ENCODE data around the gene MRPL51.
"Not testable (repeated sequence)": the region's sequence is repeated elsewhere in the genome, so short reads cannot be mapped to it uniquely, and the experiment has no call there.

MRPL51 gene

DNA sequence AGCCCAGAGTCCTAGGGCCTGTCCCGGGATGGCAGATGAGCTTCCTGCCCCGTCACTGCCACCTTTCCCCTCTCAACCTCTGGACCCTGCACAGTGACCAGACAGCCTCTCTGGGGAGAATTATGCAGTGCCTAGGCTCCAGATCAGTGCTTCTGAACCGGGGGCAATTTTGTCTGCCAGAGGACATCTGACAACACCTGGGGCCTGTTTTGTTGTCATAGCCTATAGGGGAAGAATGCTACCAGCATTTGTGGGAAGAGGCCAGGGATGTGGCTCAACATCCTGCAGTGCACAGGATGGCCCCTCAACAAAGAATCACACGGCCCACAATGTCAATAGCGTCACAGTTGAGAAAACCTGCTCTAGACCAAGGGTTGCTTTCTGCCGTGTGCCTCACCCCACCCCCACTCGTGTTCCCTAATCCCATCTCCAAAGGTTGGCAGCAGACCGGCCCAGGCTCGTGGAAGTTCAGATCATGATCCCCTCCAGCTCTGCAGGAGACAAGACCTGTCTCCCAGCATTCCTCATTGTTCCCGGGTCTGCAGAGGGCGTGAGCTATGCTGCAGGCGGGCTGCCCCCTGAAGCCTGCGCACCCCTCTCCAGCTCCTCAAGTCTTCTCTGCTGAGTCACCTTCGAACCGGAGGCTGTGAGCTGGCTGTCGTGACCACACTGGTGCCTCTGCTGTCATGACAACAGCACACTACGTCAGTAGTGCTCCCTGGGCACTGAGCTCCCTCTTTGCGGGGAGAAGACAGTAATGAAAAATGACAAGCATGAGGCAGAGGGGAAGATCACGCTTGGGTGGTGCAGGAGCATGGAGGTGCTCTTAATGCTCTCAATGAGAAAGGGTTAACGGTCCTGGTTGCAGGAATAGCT lies 39.2 kb upstream of the MRPL51 start:
- DNase-seq (ENCODE audit: low read depth), result peak; percentile 83

DNA sequence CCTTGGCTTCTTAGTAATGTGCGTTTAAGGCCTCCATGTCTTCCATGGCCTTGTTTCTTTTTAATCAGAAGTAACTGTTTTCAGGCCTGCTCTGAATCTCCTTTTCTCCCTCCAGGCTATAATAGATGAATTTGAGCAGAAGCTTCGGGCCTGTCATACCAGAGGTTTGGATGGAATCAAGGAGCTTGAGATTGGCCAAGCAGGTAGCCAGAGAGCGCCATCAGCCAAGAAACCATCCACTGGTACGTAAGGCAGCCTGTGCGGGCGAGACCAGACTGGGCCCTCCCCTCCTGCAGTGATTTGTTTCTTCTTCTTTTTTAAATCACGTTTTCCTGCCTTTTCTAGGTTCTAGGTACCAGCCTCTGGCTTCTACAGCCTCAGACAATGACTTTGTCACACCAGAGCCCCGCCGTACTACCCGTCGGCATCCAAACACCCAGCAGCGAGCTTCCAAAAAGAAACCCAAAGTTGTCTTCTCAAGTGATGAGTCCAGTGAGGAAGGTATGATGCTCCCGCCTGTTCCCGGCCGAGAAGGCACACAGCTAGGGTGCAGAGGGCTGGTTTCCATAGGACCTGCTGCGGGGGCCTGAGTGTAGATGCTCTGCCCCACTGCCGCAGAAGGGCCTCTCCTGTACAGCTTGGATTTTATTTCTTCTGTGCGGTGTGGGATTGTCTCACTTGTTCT lies 37.7 kb upstream of the MRPL51 start:
- no peak for DNase-seq (ENCODE audit: low read depth)

DNA sequence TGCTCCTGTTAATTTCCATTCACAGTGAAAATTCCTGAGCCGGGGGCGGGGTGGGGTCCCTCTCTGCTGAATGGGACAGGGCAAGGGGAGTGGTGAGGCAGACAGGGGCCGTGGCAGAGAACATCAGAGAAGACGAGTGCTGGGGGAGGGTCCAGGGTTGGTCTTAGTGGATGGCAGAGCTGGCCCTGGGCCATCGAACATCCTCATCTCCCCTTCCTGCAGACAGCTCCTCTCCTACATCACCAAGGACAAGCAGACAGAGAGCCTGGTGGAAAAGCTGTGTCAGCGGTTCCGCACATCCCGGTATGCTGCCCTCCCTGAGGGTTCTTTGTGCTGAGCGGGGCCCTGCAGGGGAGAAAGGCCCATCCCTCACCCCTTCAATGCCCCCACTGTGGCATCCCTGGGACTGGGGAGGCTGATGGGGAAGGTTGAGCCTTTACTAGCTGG lies 36.3 kb upstream of the MRPL51 start:
- no peak for DNase-seq (ENCODE audit: low read depth)

DNA sequence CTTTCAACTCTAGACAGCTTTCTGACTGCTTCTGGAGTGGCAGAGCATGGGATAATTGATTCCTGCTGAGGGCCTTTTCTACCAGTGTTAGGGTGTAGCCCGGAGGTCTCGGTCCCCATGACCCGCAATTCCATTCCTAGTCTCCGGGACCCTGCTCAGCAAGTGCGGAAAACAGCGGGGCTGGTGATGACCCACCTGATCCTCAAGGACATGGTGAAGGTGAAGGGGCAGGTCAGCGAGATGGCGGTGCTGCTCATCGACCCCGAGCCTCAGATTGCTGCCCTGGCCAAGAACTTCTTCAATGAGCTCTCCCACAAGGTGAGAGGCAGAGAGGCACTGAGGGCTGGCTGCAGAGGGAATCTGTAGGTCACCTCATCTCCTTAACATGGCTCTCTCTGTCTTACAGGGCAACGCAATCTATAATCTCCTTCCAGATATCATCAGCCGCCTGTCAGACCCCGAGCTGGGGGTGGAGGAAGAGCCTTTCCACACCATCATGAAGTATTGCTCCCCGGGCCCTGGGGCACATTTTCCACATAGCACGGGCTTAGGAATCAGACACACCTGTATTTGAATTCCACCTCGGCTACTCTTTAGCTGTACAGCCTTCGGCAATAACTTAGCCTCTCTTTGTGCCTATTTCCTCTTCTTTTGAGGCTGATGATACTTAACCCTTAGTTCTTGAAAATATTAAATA lies 35.6 kb upstream of the MRPL51 start:
- no peak for DNase-seq (ENCODE audit: low read depth)

DNA sequence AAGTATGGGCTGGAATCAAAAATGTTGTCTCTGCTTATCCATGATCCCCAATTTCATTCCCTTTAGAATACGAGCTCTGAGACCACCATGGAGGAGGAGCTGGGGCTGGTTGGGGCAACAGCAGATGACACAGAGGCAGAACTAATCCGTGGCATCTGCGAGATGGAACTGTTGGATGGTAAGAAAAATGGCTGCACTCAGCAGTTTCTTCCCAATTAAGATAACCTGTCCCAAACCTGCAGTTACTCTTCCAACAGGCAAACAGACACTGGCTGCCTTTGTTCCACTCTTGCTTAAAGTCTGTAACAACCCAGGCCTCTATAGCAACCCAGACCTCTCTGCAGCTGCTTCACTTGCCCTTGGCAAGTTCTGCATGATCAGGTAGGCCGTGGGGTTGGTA lies 34.6 kb upstream of the MRPL51 start:
- DNase-seq (ENCODE audit: low read depth), result no peak

DNA sequence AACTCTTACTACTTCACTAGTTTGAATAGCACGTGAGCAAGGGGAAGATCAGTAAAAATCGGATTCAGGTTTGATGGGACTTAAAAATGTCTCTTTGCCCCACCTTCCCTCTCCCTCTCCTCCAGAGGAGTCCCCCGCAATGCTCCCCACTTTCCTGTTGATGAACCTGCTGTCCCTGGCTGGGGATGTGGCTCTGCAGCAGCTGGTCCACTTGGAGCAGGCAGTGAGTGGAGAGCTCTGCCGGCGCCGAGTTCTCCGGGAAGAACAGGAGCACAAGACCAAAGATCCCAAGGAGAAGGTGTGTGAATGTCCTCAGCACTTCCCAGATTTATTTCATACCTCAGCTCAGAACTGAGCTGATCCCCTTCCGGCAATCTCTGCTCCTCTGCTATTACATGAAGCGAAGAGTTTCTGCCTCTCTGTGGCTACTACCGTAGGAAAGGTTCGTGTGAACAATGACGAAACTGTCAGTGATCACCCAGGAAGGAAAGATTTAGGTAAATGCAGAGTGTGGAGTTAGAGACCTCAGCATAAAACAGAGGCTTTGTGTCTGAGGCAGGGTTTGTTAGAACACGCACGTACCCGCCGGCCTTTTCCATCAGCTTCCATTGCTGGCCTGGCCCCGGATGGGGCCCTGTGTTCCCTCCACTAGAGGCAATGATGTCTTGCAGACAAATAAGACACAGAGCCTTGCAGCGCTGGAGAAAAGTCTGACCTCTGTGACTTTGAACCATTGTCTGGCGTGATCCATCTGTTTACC lies 33.9 kb upstream of the MRPL51 start:
- DNase-seq (ENCODE audit: low read depth), result no peak

DNA sequence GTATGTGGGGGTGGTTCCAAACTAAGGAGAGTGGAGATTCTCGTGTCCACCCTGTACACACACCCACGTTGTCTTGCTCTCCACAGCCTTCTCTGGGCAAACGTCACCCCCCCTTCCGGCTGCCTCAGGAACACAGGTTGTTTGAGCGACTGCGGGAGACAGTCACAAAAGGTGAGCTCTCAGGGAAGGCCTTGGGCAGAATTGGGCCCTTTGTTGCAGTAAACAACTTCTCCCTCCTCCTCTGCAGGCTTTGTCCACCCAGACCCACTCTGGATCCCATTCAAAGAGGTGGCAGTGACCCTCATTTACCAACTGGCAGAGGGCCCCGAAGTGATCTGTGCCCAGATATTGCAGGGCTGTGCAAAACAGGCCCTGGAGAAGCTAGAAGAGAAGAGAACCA lies 33.1 kb upstream of the MRPL51 start:
- no peak for DNase-seq (ENCODE audit: low read depth)

DNA sequence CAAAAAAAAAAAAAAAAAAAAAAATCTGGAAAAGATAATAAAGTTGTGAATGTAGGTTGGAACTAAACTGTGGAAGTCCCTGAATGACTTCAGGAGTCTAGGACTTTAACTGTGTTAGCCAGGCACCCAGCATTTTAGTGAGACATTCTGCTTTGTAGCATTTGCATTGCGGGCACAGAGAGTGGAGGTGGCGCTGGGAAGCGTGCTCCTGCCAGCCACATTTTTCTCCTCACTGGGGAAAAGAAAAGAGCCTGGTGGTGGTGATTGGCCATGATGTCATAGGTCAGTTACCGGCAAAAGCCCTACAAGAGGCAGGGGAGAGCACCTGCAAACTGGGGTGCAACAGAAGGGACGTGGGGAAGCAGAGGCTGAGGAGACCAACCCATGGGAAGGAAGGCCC lies 31.6 kb upstream of the MRPL51 start:
- DNase-seq (ENCODE audit: low read depth), result no peak

DNA sequence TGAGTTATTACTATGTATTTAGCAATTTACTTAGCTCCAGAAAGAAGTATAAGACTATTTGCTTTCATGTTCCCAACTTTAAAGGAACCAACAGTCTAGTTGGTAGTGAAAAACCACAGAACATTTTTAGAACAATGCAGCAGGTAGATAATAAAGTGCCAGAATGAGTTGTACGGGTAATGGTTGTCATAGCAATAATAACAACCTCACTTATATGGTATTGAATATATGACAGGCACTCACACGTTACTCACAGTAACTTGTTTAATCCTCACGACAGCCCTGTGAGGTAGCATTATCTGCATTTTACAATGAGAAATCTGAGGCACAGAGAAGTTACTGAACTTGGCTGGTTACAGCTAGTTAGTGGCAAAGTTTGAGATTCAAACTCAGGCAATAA lies 30.6 kb upstream of the MRPL51 start:
- DNase-seq (ENCODE audit: low read depth), result no peak

DNA sequence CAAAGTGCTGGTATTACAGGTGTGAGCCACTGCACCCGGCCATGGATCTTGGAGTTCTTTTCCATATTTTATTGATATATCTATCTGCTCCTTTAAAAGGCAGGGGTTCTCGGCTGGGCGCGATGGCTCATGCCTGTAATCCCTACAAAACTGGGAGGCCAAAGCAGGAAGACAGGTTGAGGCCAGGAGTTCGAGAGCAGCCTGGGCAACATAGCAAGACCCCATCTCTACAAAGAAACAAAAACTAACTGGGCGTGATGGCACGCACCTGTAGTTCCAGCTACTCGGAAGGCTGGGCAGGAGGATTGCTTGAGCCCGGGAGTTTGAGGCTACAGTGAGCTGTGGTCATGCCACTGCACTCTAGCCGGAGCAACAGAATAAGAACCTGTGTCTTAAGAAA lies 29.1 kb upstream of the MRPL51 start:
- DNase-seq (ENCODE audit: low read depth), result no peak

DNA sequence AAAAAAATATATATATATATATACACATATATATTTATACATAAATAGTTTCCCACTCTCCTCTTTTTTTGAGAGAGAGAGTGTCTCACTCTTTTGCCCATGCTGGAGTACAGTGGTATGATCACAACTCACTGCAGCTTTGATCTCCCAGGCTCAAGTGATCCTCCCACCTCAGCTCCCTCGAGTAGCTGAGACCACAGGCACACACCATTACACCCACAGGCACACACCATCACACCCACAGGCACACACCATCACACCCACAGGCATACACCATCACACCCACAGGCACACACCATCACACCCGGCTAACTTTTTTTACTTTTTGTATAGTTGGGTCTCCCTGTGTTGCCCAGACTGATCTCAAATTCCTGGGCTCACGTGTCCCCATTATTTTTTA lies 27.1 kb upstream of the MRPL51 start:
- DNase-seq (ENCODE audit: low read depth), result no peak

DNA sequence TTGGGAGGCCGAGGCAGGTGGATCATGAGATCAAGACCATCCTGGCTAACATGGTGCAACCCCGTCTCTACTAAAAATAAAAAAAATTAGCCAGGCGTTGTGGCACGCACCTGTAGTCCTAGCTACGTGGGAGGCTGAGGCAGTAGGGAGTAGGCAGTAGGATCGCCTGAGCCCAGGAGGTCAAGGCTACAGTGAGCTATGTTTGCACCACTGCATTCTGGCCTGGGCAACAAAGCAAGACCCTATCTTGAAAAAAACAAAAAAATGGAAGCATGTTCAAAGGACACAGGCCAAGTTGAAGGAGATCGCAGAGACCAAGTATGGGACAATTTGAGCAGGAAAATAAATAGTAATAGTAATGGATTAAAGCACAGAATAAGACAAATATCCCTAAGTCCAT lies 15.0 kb upstream of the MRPL51 start:
- DNase-seq (ENCODE audit: low read depth), result no peak

DNA sequence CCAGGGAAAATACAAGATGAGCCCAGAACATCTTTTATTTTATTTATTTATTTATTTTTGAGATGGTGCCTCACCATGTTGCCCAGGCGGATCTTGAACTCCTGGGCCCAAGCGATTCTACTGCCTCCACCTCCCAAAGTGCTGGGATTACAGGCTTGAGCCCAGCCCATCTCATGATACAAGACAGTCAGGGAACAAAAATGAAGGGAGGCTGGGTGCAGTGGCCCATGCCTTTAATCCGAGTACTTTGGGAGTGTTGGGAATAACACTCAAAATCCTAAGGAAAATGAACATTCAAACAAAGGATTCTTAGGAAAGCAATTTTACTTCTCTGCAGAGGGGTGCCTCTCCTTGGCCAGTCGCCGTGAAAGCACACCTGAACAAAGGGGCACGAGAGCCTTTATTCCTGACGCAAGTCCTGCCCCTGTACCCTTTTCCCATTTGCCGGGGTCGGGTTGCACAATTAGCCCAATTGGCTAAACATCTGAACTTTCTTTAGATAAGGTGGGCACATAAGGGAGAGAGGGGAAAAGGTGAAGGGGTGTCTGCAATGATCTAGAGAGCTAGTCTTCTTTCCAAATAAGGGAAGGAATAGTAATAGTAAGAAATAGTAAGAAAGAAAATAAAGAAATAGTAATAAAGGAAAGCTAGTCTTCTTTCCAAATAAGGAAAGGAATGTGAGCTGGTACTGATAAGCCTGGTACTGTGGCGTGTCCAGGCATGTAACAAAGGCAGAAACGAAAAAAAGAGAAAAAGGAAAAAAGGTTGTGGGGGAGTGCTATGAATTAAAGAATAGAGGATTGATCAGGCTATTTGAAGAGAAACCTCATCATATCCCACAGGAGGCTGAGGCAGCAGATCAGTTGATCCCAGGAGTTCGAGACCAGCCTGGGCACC lies 14.3 kb upstream of the MRPL51 start:
- DNase-seq (ENCODE audit: low read depth), result no peak

DNA sequence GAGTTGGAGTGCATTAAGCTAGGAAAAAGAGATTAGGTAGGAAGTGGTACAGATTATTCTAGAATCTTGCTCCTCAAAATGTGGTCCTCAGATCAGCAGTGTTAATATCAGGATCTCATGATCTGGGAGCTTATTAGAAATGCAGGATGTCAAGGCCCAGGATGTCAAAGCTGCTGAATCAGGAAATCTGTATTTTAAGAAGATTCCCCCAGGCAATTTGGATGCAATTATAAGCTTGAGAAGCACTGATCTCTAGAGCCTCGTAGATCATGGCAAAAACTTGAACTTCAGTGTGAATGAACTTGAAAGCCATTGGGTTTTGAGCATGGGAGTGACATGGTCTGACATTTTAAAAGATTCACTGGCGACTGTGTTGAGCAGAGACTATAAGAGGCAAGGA lies 7.4 kb upstream of the MRPL51 start:
- no peak for DNase-seq (ENCODE audit: low read depth)

DNA sequence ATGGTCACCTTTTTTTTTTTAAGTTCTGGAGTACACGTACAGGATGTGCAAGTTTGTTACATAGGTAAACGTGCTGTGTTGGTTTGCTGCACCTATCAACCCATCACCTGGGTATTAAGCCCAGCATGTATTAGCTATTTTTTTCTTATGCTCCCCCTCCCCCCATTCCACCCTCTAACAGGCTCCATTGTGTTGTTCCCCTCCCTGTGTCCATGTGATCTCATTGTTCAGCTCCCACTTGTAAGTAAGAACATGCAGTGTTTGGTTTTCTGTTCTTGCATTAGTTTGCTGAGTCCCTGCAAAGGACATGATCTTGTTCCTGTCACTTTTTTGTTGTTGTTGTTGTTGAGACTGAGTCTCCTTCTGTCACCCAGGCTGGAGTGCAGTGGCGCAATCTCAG lies 4.2 kb upstream of the MRPL51 start:
- DNase-seq (ENCODE audit: low read depth), result not testable (repeated sequence)

DNA sequence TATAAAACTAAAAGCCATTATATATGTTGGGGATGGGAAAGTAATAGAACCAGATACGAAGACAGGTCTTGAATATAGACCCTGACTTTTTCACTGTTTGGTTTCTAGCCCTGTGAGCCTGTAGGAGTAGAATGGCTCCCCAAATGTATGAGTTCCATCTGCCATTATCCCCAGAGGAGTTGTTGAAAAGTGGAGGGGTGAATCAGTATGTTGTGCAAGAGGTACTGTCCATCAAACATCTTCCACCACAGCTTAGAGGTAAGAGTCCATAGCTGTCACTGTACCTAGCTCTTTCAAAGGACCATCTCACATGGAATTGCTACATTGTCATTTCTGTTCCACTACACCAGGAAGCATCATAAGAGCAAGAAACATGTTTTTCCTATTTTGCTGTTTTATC lies 1.9 kb upstream of the MRPL51 start:
- DNase-seq (ENCODE audit: low read depth), result no peak

DNA sequence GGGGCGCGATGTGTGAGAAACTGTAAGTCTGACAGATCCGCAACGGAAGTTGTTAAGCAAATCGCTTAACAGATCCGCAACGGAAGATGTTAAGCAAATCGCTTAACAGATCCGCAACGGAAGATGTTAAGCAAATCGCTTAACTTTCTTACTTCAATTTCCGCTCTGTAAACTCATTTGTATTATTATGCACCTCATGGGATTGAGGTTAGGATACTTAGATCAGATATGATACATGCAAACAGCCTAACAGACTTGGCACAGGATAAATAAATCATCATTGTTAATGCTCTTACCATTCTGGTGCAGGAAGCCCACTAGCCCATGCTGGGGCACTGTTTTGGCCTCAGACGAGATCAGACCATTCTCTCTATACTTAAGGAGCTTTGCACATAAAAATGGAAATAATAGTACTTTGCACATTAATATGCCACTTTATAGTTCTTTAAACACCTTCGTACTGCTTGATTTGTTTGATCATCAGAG lies 1.2 kb upstream of the MRPL51 start:
- no peak for DNase-seq (ENCODE audit: low read depth)

DNA sequence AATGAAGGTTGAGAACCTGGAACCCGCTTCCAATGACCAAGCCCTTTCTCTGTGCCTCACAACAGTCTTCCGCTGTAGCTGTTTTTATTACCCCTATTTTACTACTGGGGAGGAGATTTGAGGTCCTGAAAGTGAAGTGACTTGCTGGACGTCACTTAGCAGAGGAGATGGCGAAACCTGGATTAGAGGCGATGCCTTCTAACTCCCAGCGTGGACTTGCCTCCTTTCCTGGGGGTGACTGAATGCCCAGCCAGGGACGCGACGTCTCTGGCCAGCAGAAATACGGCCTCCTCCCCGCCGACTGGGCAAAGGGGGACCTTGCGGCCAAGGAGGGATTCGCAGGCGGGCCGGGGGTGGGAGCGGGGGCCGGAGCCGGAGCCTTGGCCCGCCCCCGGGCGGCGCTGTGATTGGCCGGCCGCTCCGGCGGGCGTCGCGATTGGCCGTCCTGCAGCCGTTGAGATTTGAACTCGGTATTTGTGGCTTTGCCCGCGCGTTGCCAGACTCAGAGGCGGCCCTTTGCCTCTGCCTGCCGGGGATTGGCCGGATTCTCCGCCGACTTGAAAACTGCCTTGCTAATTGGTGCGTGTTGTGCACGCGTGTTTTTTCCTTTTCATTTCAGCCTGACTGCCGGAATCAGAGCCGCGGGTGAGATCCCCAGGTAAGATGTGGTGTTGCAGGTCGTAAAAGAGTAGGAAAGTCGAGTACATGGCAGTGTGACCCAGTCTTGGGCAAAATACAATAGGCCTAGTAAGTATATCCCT lies 615 bp upstream of the MRPL51 start, which contains the start of gene NCAPD2:
NCAPD2 (plus strand) TSS at position 606 of the 761 bp plus-strand sequence. CDS start 997 bp downstream, outside the sequence.
- peak; percentile 92 for DNase-seq (ENCODE audit: low read depth)

DNA sequence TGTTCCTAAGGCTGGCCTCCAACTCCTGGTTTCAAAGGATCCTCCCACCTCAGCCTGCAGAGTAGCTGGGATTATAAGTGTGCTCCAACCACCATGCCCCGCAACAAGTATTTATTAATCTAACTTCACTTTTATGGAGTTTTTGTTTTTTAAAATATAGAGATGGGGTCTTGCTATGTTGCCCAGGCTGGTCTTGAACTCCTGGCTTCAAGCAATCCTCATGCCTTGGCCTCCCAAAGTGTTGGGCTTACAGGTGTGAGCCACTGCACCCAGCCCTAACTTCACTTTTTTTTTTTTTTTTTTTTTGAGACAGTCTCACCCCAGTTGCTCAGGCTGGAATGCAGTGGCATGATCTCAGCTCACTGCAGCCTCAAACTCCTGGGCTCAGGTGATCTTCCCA lies 2.4 kb downstream of the MRPL51 start:
- DNase-seq (ENCODE audit: low read depth), result not testable (repeated sequence)

DNA sequence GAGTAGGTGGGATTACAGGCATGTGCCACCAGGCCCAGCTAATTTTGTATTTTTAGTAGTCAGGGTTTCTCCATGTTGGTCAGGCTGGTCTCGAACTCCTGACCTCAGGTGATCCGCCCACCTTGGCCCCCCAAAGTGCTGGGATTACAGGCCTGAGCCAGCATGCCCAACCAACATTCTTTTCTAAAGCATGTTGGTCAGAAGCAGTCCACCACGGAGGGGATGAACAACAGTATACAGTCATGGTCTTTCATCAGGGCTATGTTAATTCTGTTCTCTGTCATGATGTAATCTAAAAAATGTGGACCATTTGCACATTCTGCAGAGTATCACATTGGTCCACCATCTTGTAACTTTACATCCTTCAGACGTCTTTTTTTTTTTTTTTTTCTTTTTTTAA lies 3.6 kb downstream of the MRPL51 start:
- no peak for DNase-seq (ENCODE audit: low read depth)

Measured in activated T-cell treated with anti-CD3 and anti-CD28 coated beads for 24 hours (primary cell).